Fibroblast of gingiva (primary cell): ENCODE results near the gene KIF25.
A peak's percentile ranks its signal among the peaks of the same experiment; 100 is the strongest.
"Not testable (repeated sequence)": the region's sequence is repeated elsewhere in the genome, so short reads cannot be mapped to it uniquely, and the experiment has no call there.

Experiments
- DNase-seq: peaks from one replicate; pipeline ENCODE4 v3.0.0-alpha.2; 2011; ENCODE audit warnings: low read depth

KIF25 gene

DNA sequence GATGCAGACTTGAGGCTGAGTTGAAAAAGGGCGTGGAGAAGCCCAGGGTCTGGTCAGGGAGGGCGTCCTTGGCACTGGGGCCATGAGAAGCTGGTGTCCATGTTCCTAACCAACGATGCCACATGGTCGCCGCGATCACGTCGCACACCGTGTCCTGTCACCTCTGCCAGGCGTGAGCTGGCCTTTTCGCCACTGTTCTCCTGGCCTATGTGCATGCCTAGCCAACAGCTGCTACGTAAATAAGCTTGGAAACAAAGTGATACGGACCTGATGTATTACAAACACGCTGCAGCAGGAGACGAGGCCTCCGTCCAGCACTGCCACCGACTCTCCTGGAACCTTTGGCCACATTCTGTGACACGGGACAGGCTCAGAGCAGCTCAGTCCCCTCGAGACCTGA lies 22.0 kb upstream of the KIF25 start:
- DNase-seq = no peak

DNA sequence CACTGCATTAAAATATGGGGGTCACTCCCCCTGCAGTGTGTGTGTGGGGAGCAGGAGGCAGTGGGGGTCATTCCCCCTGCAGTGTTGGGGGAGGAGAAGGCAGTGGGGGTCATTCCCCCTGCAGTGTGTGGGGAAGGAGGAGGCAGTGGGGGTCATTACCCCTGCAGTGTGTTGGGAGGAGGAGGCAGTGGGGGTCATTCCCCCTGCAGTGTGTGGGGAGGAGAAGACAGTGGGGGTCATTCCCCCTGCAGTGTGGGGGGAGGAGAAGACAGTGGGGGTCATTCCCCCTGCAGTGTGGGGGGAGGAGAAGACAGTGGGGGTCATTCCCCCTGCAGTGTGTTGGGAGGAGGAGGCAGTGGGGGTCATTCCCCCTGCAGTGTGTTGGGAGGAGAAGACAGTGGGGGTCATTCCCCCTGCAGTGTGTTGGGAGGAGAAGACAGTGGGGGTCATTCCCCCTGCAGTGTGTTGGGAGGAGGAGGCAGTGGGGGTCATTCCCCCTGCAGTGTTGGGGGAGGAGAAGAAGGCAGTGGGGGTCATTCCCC lies 21.3 kb upstream of the KIF25 start:
- DNase-seq = not testable (repeated sequence)

DNA sequence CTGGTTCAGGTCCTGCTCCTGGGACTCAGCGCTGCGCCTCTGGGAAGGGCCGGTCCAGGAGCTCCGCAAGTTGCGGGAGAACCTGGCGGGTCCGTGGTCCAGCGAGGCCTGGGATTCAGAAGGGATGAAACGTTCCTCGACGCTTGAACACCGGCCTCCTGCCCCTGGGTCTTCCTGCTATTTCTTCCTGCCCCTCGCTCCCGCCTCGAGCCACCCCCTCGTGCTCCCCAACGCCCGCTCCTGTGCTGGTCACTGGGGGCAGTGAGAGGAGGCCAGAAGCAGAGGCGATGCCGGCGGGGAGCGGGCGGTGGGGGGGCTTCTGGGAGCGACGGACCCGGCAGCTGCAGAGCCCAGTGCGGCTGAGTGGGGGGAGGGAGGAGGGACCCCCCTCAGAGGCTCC lies 20.8 kb upstream of the KIF25 start:
- DNase-seq = no peak

DNA sequence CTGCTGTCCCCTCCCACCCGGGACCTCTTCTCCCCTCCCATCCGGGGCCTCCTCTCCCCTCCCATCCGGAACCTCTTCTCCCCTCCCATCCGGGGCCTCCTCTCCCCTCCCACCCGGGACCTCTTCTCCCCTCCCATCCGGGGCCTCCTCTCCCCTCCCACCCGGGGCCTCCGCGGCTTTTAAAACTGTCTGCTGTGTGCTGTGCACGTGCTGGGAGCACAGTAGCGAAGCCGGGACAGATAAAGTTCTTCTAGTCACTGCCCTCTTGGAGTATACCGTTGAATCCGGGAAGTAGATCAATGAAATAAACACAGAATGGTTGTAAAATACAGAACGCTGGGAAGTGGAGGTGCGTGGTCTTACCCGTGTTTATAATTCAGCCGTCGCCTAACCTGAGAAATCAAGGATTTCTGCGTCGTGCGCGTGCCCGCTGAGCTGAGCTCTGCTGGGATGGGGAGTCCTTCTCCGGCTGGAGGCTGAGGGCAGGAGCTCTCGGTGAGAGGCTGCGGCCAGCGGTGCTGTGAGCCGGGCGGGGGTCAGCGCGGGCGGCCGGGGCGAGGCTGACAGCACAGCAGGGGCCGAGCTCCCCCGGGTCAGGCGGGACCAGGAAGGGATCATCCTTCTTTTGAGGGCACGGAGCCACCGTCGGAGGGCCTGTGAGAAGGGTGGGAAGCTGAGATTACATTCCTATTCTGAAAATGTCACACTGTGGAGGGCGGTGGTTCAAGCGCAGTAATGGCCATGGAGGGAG lies 19.6 kb upstream of the KIF25 start:
- no peak for DNase-seq

DNA sequence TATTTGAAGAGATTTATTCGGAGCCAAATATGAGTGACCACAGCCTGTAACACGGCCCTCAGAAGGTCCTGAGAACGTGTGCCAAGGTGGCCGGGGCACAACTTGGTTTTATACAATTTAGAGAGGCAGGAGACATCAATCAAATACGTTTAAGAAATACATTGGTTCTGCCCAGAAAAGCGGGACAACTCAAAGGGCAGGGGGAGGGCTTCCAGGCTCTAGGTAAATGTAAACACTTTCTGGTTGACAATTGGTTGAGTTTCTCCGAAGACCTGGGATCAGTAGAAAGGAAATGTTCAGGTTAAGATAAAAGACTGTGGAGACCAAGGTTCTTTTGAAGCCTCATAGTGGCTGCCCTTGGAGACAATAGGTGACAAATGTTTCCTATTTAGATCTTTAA lies 18.9 kb upstream of the KIF25 start:
- DNase-seq = no peak

DNA sequence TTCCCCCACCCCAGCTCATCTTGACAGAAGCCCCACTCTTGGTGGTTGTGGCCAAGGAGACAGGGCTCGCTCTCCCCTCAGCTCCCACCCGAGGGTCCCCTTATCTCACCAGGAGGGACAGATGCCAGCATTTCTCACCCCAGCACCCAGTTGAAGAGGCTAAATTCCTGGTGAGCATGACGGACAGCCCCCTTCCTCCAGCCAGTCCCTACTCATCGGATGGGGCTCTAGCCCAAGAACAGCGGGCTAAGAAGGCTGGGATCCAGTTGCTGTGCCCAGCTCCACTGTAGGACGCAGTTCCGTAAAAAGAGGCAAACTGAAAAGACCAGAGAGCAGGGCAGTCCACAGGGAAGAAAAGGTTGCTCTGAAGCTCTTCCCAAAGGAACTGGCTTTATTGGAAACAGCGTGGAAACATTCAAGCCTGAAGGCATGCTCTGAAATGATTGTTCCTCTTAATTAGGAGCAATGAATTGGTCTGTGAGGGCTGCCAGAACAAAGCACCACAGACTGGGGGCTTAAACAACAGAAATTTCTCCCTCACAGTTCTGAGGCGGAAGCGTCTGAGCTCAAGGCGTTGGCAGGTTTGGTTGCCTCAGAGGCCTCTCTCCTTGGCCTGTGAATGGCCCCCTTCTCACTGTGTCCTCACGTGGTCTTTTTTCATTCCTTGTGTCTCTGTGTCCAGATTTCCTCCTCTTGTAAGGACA lies 17.9 kb upstream of the KIF25 start:
- DNase-seq = no peak

DNA sequence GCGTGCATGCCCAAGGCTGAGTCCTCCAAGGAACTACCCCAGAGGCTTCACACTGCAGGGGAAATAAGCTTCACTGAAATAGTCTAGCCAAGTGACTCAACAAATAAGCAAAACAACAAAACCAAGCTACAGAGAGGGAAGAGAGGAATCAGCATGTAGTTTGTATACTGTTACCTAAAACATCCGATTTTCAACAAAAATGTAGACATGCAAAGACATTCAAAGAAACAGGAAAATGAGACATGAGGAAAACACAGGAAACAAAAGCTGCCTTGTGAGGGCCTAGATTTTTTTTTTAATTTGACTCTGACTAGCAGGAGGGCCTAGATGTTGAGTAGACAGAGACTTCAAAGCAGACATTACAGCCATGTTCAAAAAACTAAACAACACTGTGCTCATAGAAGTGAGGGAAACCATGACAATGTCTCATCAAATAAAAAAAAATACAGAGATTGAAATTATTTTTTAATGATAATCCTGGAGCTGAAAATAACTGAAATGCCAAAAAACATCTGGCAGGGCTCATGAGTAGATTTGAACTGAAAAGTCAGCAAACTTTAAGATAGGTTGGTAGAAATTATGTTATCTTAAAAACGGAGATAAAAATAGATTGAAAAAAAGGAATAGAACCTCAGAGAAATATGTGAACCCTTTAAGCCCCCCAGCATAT lies 16.4 kb upstream of the KIF25 start:
- DNase-seq = no peak

DNA sequence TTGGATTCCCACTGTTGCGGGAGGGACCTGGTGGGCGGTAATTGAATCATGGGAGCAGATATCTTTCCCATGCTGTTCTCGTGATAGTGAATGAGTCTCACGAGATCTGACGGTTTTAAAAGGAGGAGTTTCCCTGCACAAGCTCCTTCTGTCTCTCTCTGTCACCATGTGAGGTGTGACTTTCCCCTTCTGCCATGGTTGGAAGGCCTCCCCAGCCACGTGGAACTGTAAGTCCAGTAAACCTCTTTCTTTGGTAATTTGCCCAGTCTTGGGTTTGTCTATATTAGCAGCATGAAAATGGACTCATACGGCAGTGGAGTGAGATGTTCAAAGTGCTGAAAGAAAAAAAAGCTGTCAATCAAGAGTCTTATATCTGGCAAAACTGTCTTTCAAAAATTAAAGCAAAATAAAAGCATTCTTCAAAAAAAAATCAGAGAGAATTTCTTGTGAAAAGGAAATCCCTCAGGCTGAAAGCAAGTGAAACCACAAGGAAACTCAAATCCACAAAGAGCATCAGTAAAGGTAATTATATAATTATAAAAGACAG lies 15.5 kb upstream of the KIF25 start:
- no peak for DNase-seq

DNA sequence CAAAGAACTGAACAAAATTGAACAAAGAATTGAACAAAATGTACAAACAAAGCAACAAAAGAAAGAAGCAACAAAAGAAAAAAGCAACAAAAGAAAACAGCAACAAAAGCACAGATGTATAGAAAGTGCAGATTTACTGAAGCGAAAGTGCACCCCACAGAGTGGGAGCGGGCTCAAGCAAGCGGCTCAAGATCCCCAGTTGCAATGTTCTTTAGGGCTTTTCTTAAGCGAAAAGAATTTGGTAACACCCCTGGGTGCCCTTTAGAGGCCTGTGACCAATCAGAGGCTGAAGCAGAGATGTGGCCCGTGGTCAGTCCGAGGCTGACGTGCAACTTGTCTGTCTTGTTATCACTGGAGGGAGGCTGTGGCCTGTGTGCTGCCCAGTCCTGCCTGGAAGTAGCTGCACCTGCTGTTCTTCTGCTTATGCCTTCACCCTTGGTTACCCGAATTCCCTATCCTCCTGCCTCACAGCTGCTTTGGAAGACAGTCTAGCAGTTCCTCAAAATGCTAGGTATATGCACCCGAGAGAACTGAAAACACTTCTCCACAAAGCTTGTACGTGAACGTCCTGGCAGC lies 13.2 kb upstream of the KIF25 start:
- no peak for DNase-seq

DNA sequence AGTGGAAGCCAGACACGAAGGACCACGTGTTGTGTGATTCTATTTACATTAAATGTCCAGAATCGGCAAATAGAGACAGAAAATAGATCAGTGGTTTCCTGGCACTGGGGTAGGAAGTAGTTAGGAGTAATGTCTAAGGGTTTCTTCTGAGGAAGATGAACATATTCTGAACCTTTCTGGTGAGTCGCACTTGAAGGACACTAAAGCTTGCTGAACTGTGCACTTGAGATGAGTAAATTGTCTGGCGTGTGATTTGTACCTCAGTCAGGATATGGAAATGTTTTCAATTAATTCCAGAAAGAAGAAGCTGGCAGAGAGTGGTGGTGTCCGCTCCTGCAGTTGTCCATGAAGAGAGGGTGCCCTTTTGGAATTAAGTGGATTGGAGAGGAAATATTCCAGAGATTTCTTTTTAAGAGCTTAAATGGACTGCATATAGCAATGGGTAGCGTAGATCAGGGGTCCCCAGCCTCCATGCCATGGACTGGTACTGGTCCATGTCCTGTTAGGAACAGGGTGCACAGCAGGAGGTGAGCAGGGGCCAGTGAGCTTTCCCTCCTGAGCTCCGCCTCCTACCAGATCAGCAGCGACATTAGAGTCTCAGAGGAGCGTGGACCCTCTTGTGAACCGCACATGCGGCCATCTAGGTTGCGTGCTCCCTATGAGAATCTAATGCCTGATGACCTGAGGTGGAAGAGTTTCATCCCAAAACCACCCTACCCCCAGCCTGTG lies 12.4 kb upstream of the KIF25 start:
- peak; percentile 11 for DNase-seq

DNA sequence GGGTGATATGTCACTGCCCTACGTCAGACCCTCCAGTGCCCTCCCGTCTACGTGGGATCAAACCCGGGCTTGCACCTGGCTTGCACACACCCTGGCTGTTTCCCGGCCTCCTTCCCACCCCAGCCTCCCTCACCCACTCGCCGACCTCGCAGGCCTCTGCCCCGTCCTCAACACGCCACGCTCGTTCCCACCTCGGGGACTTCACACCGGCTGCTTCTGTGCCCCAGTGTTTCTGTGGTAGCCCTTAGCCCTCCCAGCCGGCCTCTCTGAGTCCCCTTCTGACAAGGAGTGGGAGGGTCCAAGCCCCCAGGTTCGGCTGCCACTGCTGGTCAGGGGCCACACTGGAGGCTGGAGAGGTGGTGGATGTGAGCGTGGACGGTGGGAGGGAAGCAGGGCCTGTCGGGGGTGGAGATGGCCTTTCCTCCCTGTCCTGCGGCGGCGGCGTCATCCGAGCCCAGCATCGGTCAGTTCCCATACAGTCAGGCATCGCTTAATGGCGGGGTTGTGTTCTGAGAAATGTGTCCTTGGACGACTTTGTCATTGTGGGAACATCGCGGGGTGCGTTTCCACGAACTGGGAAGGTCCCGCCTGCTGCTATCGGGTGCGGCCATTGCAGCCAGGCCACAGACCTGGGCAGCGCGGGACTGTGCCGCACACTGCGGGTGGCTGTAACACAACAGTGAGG lies 11.4 kb upstream of the KIF25 start:
- DNase-seq = no peak

DNA sequence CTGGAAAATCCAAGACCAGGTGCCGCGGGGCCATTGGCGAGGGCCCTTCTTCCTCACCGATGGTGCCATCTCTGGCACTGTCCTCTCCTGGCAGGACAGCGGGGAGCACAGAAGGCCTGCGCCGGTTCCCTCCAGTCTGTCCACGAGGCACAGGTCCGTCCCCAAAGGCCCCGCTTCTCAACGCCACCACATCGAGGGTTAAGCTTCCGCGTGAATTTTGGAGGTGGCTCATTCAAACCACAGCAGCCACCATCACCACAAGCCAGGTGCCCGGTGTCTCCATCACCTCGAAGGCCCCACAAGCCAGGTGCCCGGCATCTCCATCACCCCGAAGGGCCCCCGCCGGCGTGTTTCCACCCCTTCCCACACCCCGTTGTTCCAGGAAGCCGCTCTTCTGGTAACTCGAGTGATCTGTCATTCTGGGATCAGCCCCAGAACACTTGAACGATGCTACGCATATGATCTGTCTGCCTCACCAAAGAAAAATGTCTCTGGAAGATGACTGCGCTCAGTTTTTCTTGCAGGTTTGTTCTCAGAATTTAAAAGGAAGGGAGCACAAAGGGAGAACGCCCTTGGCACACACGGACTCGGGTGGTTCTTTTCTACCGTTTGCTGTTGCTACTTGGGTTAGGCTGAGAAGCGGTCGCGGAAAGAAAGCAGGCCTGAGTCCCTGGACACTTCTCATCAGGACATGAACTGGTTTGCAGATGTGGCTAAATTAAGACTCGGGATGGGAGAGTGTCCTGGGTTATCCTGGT lies 9.9 kb upstream of the KIF25 start:
- no peak for DNase-seq

DNA sequence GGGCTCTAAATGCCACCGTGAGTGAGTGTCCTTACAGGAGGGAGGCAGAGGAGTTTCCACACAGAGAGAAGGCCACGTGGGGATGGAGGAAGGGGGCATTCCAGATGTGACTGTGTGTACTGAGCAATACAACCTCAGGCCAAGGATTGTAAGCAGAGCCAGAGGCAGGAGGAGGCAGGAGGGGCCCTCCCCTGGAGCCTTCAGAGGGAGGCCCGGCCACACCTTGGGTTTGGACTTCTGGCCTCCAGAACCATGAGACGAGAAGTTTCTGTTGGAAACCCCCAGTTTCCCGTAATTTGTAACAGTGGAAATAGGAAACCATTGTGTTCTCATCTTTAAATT lies 9.3 kb upstream of the KIF25 start:
- no peak for DNase-seq

DNA sequence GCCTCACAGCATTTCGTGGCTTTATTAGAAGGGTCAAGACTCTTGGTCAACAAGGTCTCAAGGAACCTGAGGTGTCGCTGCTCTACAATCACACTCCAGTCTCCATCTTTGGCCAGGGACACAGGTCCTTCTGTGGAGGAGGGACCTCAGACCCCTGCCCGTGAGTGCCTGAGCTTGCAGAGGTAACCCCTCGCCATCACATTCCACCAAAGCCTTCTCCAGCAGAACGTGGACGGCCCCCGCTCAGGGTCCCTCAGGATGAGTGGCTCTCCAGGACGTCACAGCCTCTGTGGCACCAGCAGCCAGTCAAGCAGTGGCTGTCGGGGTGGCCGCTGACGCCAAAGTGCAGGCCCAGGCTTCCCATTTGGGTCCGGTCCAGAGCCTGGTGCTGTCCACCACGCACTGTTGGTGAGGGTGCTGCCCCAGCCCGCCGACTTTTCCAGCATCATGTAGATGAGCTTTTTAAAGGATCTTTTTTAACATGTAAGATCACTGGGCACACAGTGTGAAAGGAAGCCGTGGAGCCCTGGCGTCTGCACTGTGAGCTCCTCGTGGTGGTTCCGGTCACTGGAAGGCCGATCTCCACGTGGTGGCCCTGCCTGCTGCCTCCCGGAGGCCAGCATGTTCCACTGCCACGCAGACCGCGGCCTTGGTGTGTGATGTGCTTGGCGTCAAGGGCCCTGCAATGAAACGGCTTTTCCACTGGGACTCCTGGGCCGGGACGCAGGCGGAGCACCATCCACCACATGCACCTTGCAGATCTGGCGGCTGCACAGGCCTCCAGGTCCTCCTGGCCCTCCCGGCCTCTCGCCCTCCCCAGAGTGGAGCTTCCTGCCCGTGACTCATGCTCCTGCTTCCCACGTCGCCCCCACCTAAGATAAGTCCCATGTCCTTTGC lies 8.3 kb upstream of the KIF25 start:
- DNase-seq = no peak

DNA sequence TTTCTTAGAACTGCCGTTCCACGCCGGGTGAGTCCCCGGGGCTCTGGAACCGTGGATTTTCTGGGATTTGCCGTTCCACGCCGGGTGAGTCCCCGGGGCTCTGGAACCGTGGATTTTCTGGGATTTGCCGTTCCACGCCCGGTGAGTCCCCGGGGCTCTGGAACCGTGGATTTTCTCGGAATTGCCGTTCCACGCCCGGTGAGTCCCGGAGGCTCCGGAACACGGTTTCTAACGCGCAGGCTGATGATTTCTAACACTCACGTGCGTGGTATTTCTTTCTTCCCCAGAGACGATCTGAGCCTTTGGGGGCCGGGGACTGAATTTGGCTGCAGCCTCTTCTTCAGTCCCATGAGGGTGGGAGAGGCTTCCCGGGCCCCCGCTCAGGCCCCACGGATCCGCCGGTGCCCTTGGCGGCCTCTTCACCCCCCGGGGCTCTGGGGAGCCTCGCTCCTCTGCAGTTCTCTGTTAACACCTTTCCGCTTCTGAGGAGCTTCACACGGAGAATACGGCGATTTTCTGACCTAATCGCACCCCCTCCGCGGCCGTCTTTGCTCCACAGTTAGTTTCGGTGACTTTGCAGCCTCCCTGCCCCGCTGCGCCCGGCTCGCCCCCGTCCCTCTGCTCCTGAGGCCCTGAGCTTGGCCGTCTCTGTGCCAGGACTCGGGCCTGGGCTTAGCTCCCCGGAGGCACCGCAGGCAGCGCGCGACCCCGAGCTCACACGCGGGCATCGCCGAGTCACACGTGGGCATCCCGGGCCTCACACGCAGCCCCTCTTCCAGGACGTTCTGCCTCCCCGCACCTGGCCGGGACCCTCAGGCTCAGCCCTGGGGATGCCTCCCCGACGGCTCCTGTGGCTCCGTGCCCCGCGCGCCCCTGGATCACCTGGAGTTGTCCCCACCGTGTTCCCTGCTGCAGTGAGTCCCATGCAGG lies 7.2 kb upstream of the KIF25 start:
- DNase-seq = no peak

DNA sequence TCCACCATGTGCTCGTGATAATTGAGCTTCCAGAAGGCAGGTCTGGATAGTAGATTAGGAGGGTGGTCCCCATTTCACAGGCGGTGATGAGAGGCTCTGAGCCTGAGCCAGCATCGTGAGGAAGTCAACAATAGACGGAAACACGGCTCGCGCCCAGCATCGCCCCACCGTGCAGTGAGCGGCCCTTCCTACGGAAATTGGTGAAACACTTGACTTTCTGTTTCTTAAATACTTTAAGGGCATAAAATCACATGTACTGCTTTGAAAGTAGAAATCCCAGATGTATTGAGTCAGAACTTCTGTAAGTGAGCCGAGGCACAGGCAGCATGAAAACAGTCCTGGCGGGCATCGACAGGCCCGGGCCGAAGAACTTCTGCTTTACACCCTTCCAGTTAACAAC lies 4.3 kb upstream of the KIF25 start:
- DNase-seq = no peak

DNA sequence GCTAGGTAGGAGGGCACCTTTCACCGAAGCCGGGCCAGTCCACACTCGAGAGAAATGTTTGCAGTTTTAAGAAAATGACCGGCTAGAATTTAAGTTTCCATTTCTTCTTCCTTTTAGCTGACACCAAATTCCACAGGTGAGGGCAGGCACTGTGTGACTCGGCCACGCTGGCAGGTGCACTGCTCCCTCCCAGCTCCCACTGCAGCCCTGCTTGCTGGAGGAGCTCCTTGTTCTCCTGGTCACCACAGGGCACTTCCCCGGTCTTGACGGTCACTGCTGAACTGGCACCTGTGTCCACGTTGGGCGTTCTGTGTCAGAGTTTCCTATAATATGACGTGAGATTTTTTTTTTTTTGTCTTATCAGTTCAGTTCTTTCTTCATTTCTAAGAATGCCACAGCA lies 3.6 kb upstream of the KIF25 start:
- DNase-seq = no peak

DNA sequence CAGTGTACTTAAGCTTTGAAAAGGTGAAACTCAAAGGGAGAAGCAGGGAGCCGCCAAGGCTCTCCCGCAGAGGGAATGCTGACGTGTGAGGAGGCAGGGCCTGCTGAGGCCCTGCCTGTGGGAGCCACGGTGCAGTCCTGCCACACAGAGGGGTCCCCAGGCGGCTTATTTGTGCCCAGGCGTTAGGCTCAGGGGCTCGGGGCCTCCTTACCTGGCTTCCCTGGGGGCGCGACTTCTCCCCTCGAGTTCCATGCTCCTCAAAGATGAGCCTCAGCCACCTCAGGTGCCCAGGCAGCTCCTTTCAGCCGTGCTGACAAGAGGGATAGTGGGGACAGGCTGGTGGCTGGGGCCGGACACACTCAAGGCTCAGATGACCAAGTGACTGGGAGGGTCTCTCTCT lies 2.2 kb upstream of the KIF25 start:
- no peak for DNase-seq
